ENCODE data around the gene KRTAP10-12. TPM values are rescaled to one million over a fixed set of nuclear protein-coding genes. Genes with fewer than 3 reads are reported as not detected.
"Not testable (repeated sequence)": the region's sequence is repeated elsewhere in the genome, so short reads cannot be mapped to it uniquely, and the experiment has no call there.

KRTAP10-12 gene
- total RNA-seq, 4 donors from 2014 or later = not detected

GRCh38 chr21:44656868-44657267, 40.1 kb upstream of the KRTAP10-12 start:
- in situ Hi-C loops (cut with MboI; ENCODE audit: low sequenced_read_pairs in 4 of 4) = no loop called here
- no peak for ATAC-seq

GRCh38 chr21:44657635-44658540, 39.1 kb upstream of the KRTAP10-12 start, which contains the start of gene KRTAP12-3:
Gene KRTAP12-3 (plus strand): TSS chr21:44657932. CDS start chr21:44657980, 48 bp downstream.
- Histone ChIP-seq H3K36me3 (no peaks in the 10 kb centered on the region), H3K27ac (no peak within 1 kb of the TSS), H3K9me3 (no peaks in the 10 kb centered on the region), H3K4me1 (no peaks in the 10 kb centered on the region), H3K4me3 (no peak within 1 kb of the TSS), H3K27me3 (peaks cover 0 to 8% (median 4%) of the 10 kb centered on the region in 3 donors)
- in situ Hi-C loops (cut with MboI; ENCODE audit: low sequenced_read_pairs in 4 of 4) (no loop called here), intact Hi-C loops (cut with DNase I; ENCODE audit: low total_unique reads) (no loop called here)
- DNase-seq = no peak
- no peak for TF ChIP-seq POLR2A (IDR thresholded peaks at IDR 0.05)
- no peak for TF ChIP-seq CTCF (IDR thresholded peaks at IDR 0.05 in 4 of 5, conservative IDR thresholded peaks at IDR 0.05 in 1 of 5)
- no peak for ATAC-seq

More at GRCh38 chr21:44656868-44657267, 40.1 kb upstream of the KRTAP10-12 start:
- Histone ChIP-seq H3K4me3 (no peak overlapping the region), H3K27me3 (peaks cover 0 to 8% (median 4%) of the 10 kb centered on the region in 3 donors), H3K27ac (no peak overlapping the region), H3K4me1 (no peaks in the 10 kb centered on the region), H3K9me3 (no peaks in the 10 kb centered on the region), H3K36me3 (no peaks in the 10 kb centered on the region)
- no peak for TF ChIP-seq POLR2A (IDR thresholded peaks at IDR 0.05)
- TF ChIP-seq CTCF (IDR thresholded peaks at IDR 0.05 in 4 of 5, conservative IDR thresholded peaks at IDR 0.05 in 1 of 5) = no peak
- DNase-seq = no peak
- intact Hi-C loops (cut with DNase I; ENCODE audit: low total_unique reads) = no loop called here

- TF ChIP-seq POLR2A (IDR thresholded peaks at IDR 0.05) (no peak), CTCF (IDR thresholded peaks at IDR 0.05 in 4 of 5, conservative IDR thresholded peaks at IDR 0.05 in 1 of 5) (no peak)
- Histone ChIP-seq H3K27me3 (peaks cover 0 to 8% (median 4%) of the 10 kb centered on the region in 3 donors), H3K4me3 (no peak overlapping the region), H3K27ac (no peak overlapping the region), H3K9me3 (no peaks in the 10 kb centered on the region), H3K36me3 (no peaks in the 10 kb centered on the region), H3K4me1 (no peaks in the 10 kb centered on the region)
- DNase-seq = no peak
- in situ Hi-C loops (cut with MboI; ENCODE audit: low sequenced_read_pairs in 4 of 4) = no loop called here
- ATAC-seq = no peak
- intact Hi-C loops (cut with DNase I; ENCODE audit: low total_unique reads) = no loop called here
These were observed 38.4 kb upstream of the KRTAP10-12 start for GRCh38 chr21:44658541-44658910.

GRCh38 chr21:44658913-44659595, 37.9 kb upstream of the KRTAP10-12 start:
- TF ChIP-seq CTCF (IDR thresholded peaks at IDR 0.05 in 4 of 5, conservative IDR thresholded peaks at IDR 0.05 in 1 of 5) = no peak
- no peak for TF ChIP-seq POLR2A (IDR thresholded peaks at IDR 0.05)
- Histone ChIP-seq H3K4me1 (no peaks in the 10 kb centered on the region), H3K27me3 (peaks cover 0 to 8% (median 4%) of the 10 kb centered on the region in 3 donors), H3K27ac (no peak overlapping the region), H3K36me3 (no peaks in the 10 kb centered on the region), H3K9me3 (no peaks in the 10 kb centered on the region), H3K4me3 (no peak overlapping the region)
- DNase-seq (no peak), ATAC-seq (no peak)
- in situ Hi-C loops (cut with MboI; ENCODE audit: low sequenced_read_pairs in 4 of 4) (no loop called here), intact Hi-C loops (cut with DNase I; ENCODE audit: low total_unique reads) (no loop called here)

- H3K27me3 ChIP-seq; H3K36me3 ChIP-seq; H3K4me1 ChIP-seq; H3K9me3 ChIP-seq; in situ Hi-C loops (cut with MboI; ENCODE audit: low sequenced_read_pairs in 4 of 4); intact Hi-C loops (cut with DNase I; ENCODE audit: low total_unique reads); H3K27ac ChIP-seq; H3K4me3 ChIP-seq; ATAC-seq; DNase-seq: not testable (repeated sequence)
These were observed 35.4 kb upstream of the KRTAP10-12 start for GRCh38 chr21:44661567-44661966.
